OCI-LY7 (cell line): ENCODE data around the gene GLCE. TPM values are rescaled to one million over a fixed set of nuclear protein-coding genes. Genes with fewer than 3 reads are reported as not detected.

Source experiments
- BruUV-seq: library from RNA; stranded (reverse); fragments of 400-500 nt; replicated peaks from 2 replicates; lab custom pipeline; 2021; lab: Mats Ljungman, UMichigan
- CTCF ChIA-PET: fragments of 300-600 bp; sonication (Branson Sonifier 250); formaldehyde crosslinking; loops from one replicate; lab custom pipeline; 2022; ENCODE audit warnings: antibody characterized with exemption; ENCODE audit not compliant: unreplicated experiment; lab: Charles Lee
- POLR2A ChIA-PET: fragments of 300-600 bp; sonication (Branson Sonifier 250); formaldehyde crosslinking; loops from one replicate; lab custom pipeline; 2022; ENCODE audit warnings: antibody characterized with exemption; lab: Charles Lee
- DNase-seq: peaks from one replicate; pipeline ENCODE4 v3.0.0-alpha.2; 2015; ENCODE audit warnings: low spot score
- H2AFZ ChIP-seq: fragments of 200-600 bp; sonication (generic), shearing (Covaris generic); 2 replicates; pipeline ENCODE4 v1.6.1; 2014; ENCODE audit warnings: mild to moderate bottlenecking, antibody characterized with exemption, low read length, moderate library complexity
- H3K27ac ChIP-seq: fragments of 200-600 bp; sonication (generic); 2 replicates; pipeline ENCODE4 v1.5.1; 2014; ENCODE audit warnings: mixed run types, low read depth, mild to moderate bottlenecking, moderate library complexity, low read length, inconsistent platforms; ENCODE audit not compliant: poor library complexity, severe bottlenecking
- H3K36me3 ChIP-seq: fragments of 200-600 bp; sonication (generic); 2 replicates; pipeline ENCODE4 v1.6.1; 2014; ENCODE audit warnings: mild to moderate bottlenecking, antibody characterized with exemption, low read length, moderate library complexity, mixed read lengths; ENCODE audit not compliant: insufficient read depth
- H3K4me1 ChIP-seq: fragments of 200-600 bp; sonication (generic); 2 replicates; pipeline ENCODE4 v1.5.1; 2014; ENCODE audit warnings: mild to moderate bottlenecking, low read length; ENCODE audit not compliant: insufficient read depth, poor library complexity, severe bottlenecking
- H3K4me2 ChIP-seq: fragments of 200-600 bp; sonication (generic); 2 replicates; pipeline ENCODE4 v1.6.1; 2014; ENCODE audit warnings: mild to moderate bottlenecking, low read length
- H3K4me3 ChIP-seq: fragments of 200-600 bp; sonication (generic); 2 replicates; pipeline ENCODE4 v1.5.1; 2014; ENCODE audit warnings: mild to moderate bottlenecking, low read depth, low read length; ENCODE audit not compliant: poor library complexity, severe bottlenecking
- H3K79me2 ChIP-seq: fragments of 200-600 bp; sonication (generic); 2 replicates; pipeline ENCODE4 v1.6.1; 2016; ENCODE audit warnings: low read depth, mild to moderate bottlenecking, low read length, moderate library complexity, mixed read lengths; ENCODE audit not compliant: insufficient read depth
- H3K9me2 ChIP-seq: fragments of 200-600 bp; sonication (generic); 2 replicates; pipeline ENCODE4 v1.6.1; 2016; ENCODE audit warnings: mild to moderate bottlenecking, low read length, mixed read lengths; ENCODE audit not compliant: insufficient read depth
- H3K9me3 ChIP-seq: fragments of 200-600 bp; sonication (generic); 2 replicates; pipeline ENCODE4 v1.6.1; 2014; ENCODE audit warnings: mild to moderate bottlenecking, mixed run types, low read length, mixed read lengths
- H4K20me1 ChIP-seq: fragments of 200-600 bp; sonication (generic); 2 replicates; pipeline ENCODE4 v1.6.1; 2014; ENCODE audit warnings: mild to moderate bottlenecking, antibody characterized with exemption, low read length, moderate library complexity, mixed read lengths; ENCODE audit not compliant: insufficient read depth
- CTCF ChIP-seq: fragments of 200-600 bp; sonication (generic); conservative IDR thresholded peaks from 2 replicates; pipeline ENCODE4 v1.5.1; 2014; ENCODE audit warnings: mild to moderate bottlenecking, antibody characterized with exemption, low read length, moderate library complexity, mixed read lengths
- EZH2phosphoT487 ChIP-seq: fragments of 200-600 bp; sonication (generic); IDR thresholded peaks from 2 replicates; pipeline ENCODE4 v1.6.1; 2018; ENCODE audit warnings: low read depth, borderline replicate concordance, mild to moderate bottlenecking, mixed run types, antibody characterized with exemption, low read length, moderate library complexity, mixed read lengths
- intact Hi-C: fragments of 100-400 bp; cut with micrococcal nuclease; formaldehyde crosslinking; loops from one replicate; pipeline ENCODE4 v1.10.0; 2022; ENCODE audit not compliant: unreplicated experiment
- total RNA-seq, 2 experiments: library from RNA; depleted of rRNA in 1 of 2; stranded (reverse); fragments of >200 nt in 1 of 2; shearing (Covaris generic) in 1 of 2; gene quantifications; 2 replicates each; pipeline ENCODE4 v1.2.3, GENCODE V29; 2014 to 2022

GLCE gene
- total RNA-seq, 2 experiments from 2014 or later = 7.0 to 7.1 TPM

DNA sequence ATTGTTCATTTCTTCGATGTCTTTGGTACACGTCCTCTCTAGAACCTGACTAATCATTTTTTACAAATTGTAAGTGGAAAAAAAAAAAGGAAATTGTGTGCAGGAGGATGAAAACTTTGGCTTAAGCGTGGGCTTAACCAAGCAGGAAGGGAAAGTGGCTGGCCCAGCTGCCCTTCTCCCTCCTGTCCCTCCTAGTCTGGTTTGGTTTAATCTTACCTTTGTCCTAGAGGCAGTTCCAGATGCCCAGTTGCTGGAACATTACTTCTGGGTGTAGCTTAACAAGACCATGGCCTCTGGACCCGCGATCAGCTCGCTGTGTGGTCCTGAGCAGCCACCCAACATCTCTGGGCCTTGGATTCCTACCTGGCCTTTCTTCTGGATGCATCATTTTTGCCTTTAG lies 153.7 kb downstream of the GLCE start:
- BruUV-seq = no TSS peak

DNA sequence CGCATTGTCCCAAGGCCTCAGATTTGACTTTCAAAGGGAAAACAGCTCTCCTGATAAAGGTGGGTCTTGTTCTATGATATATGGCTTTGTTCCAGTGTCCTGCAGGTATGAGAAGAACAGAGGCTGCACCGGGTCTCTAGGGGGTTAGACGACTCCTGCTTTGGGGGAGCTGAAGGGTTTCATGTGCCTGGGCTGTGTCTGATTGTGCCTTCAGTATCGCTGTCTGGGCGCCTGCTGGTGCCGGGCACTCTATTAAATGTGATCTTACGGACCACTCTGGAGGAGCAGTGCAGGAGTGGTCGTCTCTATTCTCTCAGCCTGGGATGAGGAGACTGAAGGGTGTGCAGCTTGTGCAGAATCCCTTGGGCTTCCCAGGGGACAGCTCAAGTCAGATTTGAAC lies 154.3 kb downstream of the GLCE start:
- Histone ChIP-seq H2AFZ (no peak overlapping the region), H3K27ac (no peak overlapping the region), H3K9me3 (no peaks in the 10 kb centered on the region), H3K9me2 (no peaks in the 10 kb centered on the region), H4K20me1 (no peaks in the 10 kb centered on the region), H3K4me1 (no peaks in the 10 kb centered on the region), H3K36me3 (no peaks in the 10 kb centered on the region), H3K79me2 (no peaks in the 10 kb centered on the region), H3K4me3 (no peak overlapping the region), H3K4me2 (no peak overlapping the region)
- TF ChIP-seq CTCF (no peak), EZH2phosphoT487 (no peak)
- ChIA-PET POLR2A (no interaction called here), CTCF (no interaction called here)
- no TSS peak for BruUV-seq
- DNase-seq = no peak
- intact Hi-C loops = no loop called here

More for the DNA sequence above, 153.7 kb downstream of the GLCE start:
- ChIA-PET CTCF (no interaction called here), POLR2A (no interaction called here)
- Histone ChIP-seq H3K27ac (no peak overlapping the region), H3K36me3 (no peaks in the 10 kb centered on the region), H3K4me2 (no peak overlapping the region), H4K20me1 (no peaks in the 10 kb centered on the region), H3K4me1 (no peaks in the 10 kb centered on the region), H3K4me3 (no peak overlapping the region), H2AFZ (no peak overlapping the region), H3K79me2 (no peaks in the 10 kb centered on the region), H3K9me2 (no peaks in the 10 kb centered on the region), H3K9me3 (no peaks in the 10 kb centered on the region)
- TF ChIP-seq EZH2phosphoT487 (no peak), CTCF (no peak)
- intact Hi-C loops = no loop called here
- no peak for DNase-seq

DNA sequence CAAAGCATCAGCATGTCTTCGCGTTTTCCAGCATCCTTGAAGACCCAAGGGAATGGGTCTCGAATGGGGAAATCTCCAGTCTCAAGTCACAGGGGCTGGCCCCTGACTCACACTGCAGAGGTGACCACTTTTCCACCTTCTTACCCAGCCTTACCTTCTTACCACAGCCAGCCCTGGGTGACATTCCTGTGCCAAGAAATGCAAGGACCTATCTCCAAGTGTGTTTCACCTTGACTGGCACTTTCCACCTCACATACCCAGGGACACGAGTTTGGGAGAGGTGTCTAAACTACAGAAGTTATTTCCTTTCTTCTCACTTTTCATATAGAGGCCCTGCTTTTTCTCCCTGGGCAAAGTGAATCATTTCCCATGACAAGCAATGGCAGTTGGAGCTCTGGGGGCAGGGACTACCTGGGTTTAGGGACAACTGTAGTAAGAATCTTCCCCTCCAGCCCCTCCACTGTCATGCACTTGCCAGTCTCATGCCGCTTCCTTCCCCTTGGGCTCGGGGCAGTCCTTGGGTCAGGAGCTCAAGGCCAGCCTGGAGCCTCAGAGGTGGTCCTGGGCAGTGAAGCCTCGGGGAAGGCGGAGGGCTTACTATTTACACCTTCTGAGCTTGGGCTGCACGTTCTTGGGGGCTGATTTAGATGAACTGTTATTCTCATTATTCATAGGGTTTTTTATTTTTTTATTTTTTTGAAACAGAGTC lies 155.1 kb downstream of the GLCE start:
- POLR2A ChIA-PET = no interaction called here

More for the DNA sequence above, 155.1 kb downstream of the GLCE start:
- Histone ChIP-seq H3K4me2 (no peak overlapping the region), H3K9me2 (no peaks in the 10 kb centered on the region), H2AFZ (no peak overlapping the region), H3K4me3 (no peak overlapping the region), H3K9me3 (no peaks in the 10 kb centered on the region), H3K27ac (no peak overlapping the region), H4K20me1 (no peaks in the 10 kb centered on the region), H3K4me1 (no peaks in the 10 kb centered on the region), H3K36me3 (no peaks in the 10 kb centered on the region), H3K79me2 (no peaks in the 10 kb centered on the region)
- DNase-seq = no peak
- intact Hi-C loops = no loop called here
- no TSS peak for BruUV-seq
- CTCF ChIA-PET = no interaction called here
- no peak for TF ChIP-seq CTCF
- TF ChIP-seq EZH2phosphoT487 = no peak
